Stomach (tissue), 9 donors: ENCODE data around the gene ZNFX1. TPM values are rescaled to one million over a fixed set of nuclear protein-coding genes. Genes with fewer than 3 reads are reported as not detected.
A peak's percentile ranks its signal among the peaks of the same experiment; 100 is the strongest.
"Not testable (repeated sequence)": the region's sequence is repeated elsewhere in the genome, so short reads cannot be mapped to it uniquely, and the experiment has no call there.

Experiments
- DNase-seq, 2 donors: peaks; one replicate each; pipeline versions ENCODE4 v3.0.0 to v3.0.0-alpha.2; 2013 to 2019
- H3K27ac ChIP-seq, 5 donors: fragments of 200-600 bp in 4 of 5; sonication (generic) in 4 of 5; one replicate each; pipeline ENCODE4 v1.5.1; 2013 to 2019; ENCODE audit warnings: mild to moderate bottlenecking in 1 of 5, moderate library complexity in 1 of 5
- H3K27me3 ChIP-seq, 3 donors: fragments of 200-600 bp; sonication (generic); one replicate each; pipeline ENCODE4 v1.5.1; 2017 to 2019; ENCODE audit warnings: mixed run types in 1 of 3
- H3K36me3 ChIP-seq, 4 donors: fragments of 200-600 bp; sonication (generic); 1 replicate in 3 of 4; 2 replicates in 1 of 4; pipeline ENCODE4 v1.5.1; 2016 to 2019
- H3K4me1 ChIP-seq, 4 donors: fragments of 200-600 bp; sonication (generic); one replicate each; pipeline ENCODE4 v1.5.1; 2016 to 2019
- H3K4me3 ChIP-seq, 4 donors: fragments of 200-600 bp; sonication (generic) in 3 of 4; one replicate each; pipeline ENCODE4 v1.5.1; 2016 to 2019; ENCODE audit warnings: mild to moderate bottlenecking in 1 of 4
- H3K9me3 ChIP-seq, 4 donors: fragments of 200-600 bp; sonication (generic); one replicate each; pipeline ENCODE4 v1.5.1; 2016 to 2019
- CTCF ChIP-seq, 7 experiments: fragments of 450-650 bp in 4 of 7; fragments of 200-600 bp in 3 of 7; sonication (generic) in 3 of 7; IDR thresholded peaks; one replicate each; pipeline ENCODE4 v1.5.1; 2016 to 2019; ENCODE audit warnings: antibody characterized with exemption in 7 of 7, control low read depth in 2 of 7, mild to moderate bottlenecking in 1 of 7
- EP300 ChIP-seq: sonication (generic); formaldehyde crosslinking; IDR thresholded peaks from one replicate; pipeline ENCODE4 v1.6.1; 2017; ENCODE audit warnings: antibody characterized with exemption
- POLR2A ChIP-seq, 4 donors: fragments of 450-650 bp; IDR thresholded peaks; one replicate each; pipeline ENCODE4 v1.6.1; 2016; ENCODE audit warnings: antibody characterized with exemption in 4 of 4, control low read depth in 2 of 4, mild to moderate bottlenecking in 1 of 4, moderate library complexity in 1 of 4
- POLR2AphosphoS5 ChIP-seq, 3 donors: sonication (generic); formaldehyde crosslinking; IDR thresholded peaks; one replicate each; pipeline ENCODE4 v1.6.1; 2016; ENCODE audit warnings: antibody characterized with exemption in 3 of 3
- whole genome bisulfite sequencing, 5 donors: extraction: QIAGEN DNeasy Blood & Tissue Kit in 3 of 5; methylation state at CpG; one replicate each; pipeline versions ENCODE4 v1.1.5 to v1.1.7; 2013 to 2018; 5-methylcytosine and 5-hydroxymethylcytosine counted together
- intact Hi-C: fragments of 100-400 bp; cut with DNase I; formaldehyde crosslinking; loops from one replicate; pipeline ENCODE4 v1.15.1; 2023; ENCODE audit warnings: low total_unique reads
- polyA plus RNA-seq, 3 donors: library from polyadenylated mRNA; stranded (reverse); fragments of 200-250 nt; gene quantifications; one replicate each; pipeline ENCODE4 v1.2.3, GENCODE V29; 2013
- total RNA-seq, 5 donors: library from RNA; depleted of rRNA; stranded (reverse); fragments of >200 nt; gene quantifications; one replicate each; pipeline versions ENCODE4 v1.1.0 to v1.2.3, GENCODE V29; 2014 to 2016
- donor health status: healthy with polysubstance abuse.
- donor health status: Bipolar disorder and iron deficiency.
- donor health status: healthy.

The ZNFX1 gene
- total and polyA plus RNA-seq, 8 donors, result 5.2 to 29.6 (median 15.9) TPM

- no peak overlapping the region for H3K27ac ChIP-seq
- no peaks in the 10 kb centered on the region for H3K27me3 ChIP-seq
- DNase-seq, result no peak
- no peaks in the 10 kb centered on the region for H3K9me3 ChIP-seq
- intact Hi-C loops, result no loop called here
- H3K36me3 ChIP-seq, result peaks cover 73 to 98% (median 97%) of the 10 kb centered on the region in 4 donors
- peaks cover 0 to 6% (median 3%) of the 10 kb centered on the region in 4 donors for H3K4me1 ChIP-seq
- no peak overlapping the region for H3K4me3 ChIP-seq
- 87 to 96% (median 93%) methylated on average over 7 of the region's 7 CpGs for WGBS, 5 donors
- TF ChIP-seq POLR2AphosphoS5 (IDR thresholded peaks at IDR 0.05) (no peak), CTCF (IDR thresholded peaks at IDR 0.05) (no peak), POLR2A (IDR thresholded peaks at IDR 0.05) (no peak), EP300 (no peak)
Observed at GRCh38 chr20:49225896-49226295, 52.0 kb downstream of the ZNFX1 start.

GRCh38 chr20:49219924-49220831, 57.7 kb downstream of the ZNFX1 start:
- intact Hi-C loops, result loop anchor here (5.0 kb wide), 1 partner anchor 88 kb away; no protein-coding TSS in a partner anchor
- Histone ChIP-seq H3K27ac (peak overlapping the region; percentile 79 to 96 (median 91)), H3K4me3 (peak overlapping the region; percentile 72 to 86 (median 78)), H3K4me1 (peaks cover 9 to 33% (median 26%) of the 10 kb centered on the region in 4 donors), H3K27me3 (no peaks in the 10 kb centered on the region), H3K36me3 (peaks cover 36 to 49% (median 40%) of the 10 kb centered on the region in 4 donors), H3K9me3 (no peaks in the 10 kb centered on the region)
- WGBS, 5 donors, result 57 to 73% (median 62%) methylated on average over 25 to 28 of the region's 28 CpGs
- TF ChIP-seq POLR2AphosphoS5 (IDR thresholded peaks at IDR 0.05) (no peak), EP300 (no peak), CTCF (IDR thresholded peaks at IDR 0.05) (no peak), POLR2A (IDR thresholded peaks at IDR 0.05) (no peak)
- no peak for DNase-seq

GRCh38 chr20:49219091-49219923, 58.5 kb downstream of the ZNFX1 start, which contains the start of gene DDX27:
Gene DDX27, plus strand, starts transcription at chr20:49219416. Its CDS starts 33 bp downstream, at chr20:49219449.
- peak within 1 kb of the TSS; percentile 72 to 86 (median 78) for H3K4me3 ChIP-seq
- peaks cover 9 to 33% (median 26%) of the 10 kb centered on the region in 4 donors for H3K4me1 ChIP-seq
- no peaks in the 10 kb centered on the region for H3K27me3 ChIP-seq
- peaks cover 30 to 40% (median 32%) of the 10 kb centered on the region in 4 donors for H3K36me3 ChIP-seq
- TF ChIP-seq CTCF (IDR thresholded peaks at IDR 0.05) (peak in 1 of 7 experiments; percentile 18), POLR2AphosphoS5 (IDR thresholded peaks at IDR 0.05) (peak; percentile 89 to 97 (median 96)), EP300 (no peak), POLR2A (IDR thresholded peaks at IDR 0.05) (peak in 2 of 4 donors; percentile 25 to 81)
- intact Hi-C loops, result loop anchor here (5.0 kb wide), 1 partner anchor 87 kb away; no protein-coding TSS in a partner anchor
- WGBS, 5 donors, result 0 to 1% (median 0%) methylated on average over 42 to 46 of the region's 46 CpGs
- DNase-seq, result peak; percentile 99 to 100
- H3K9me3 ChIP-seq, result no peaks in the 10 kb centered on the region
- H3K27ac ChIP-seq, result peak within 1 kb of the TSS; percentile 79 to 96 (median 91)

GRCh38 chr20:49218739-49219090, 59.1 kb downstream of the ZNFX1 start:
- Histone ChIP-seq H3K4me3 (peak overlapping the region; percentile 72 to 86 (median 78)), H3K36me3 (peaks cover 24 to 35% (median 26%) of the 10 kb centered on the region in 4 donors), H3K4me1 (peaks cover 9 to 33% (median 26%) of the 10 kb centered on the region in 4 donors), H3K27ac (peak overlapping the region; percentile 74 to 96 (median 91))
- intact Hi-C loops, result loop anchor here (5.0 kb wide), 1 partner anchor 86 kb away; no protein-coding TSS in a partner anchor
- DNase-seq, result peak; percentile 38 to 68
- 50 to 61% (median 57%) methylated on average over 13 of the region's 13 CpGs for WGBS, 5 donors
- not testable (repeated sequence) for H3K27me3 ChIP-seq, H3K9me3 ChIP-seq
